ENCODE measurements around the gene ZNF595. TPM values are rescaled to one million over a fixed set of nuclear protein-coding genes. Genes with fewer than 3 reads are reported as not detected.
A peak's percentile ranks its signal among the peaks of the same experiment; 100 is the strongest.
"Not testable (repeated sequence)": the region's sequence is repeated elsewhere in the genome, so short reads cannot be mapped to it uniquely, and the experiment has no call there.

The ZNF595 gene
- total RNA-seq, 2 experiments from 2014 or later = 8.5 to 10.6 TPM

DNA sequence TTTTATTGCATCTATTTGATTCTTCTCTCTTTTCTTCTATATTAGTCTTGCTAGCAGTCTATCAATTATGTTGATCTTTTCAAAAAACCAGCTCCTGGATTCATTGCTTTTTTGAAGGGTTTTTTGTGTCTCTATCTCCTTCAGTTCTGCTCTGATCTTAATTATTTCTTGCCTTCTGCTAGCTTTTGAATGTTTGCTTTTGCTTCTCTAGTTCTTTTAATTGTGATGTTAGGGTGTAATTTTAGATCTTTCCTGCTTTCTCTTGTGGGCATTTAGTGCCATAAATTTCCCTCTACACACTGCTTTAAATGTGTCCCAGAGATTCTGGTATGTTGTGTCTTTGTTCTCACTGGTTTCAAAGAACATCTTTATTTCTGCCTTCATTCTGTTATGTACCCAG lies 14.9 kb upstream of the ZNF595 start:
- H3K27me3 Mint-ChIP-seq; CTCF ChIA-PET; H3K27ac Mint-ChIP-seq; H3K9me3 Mint-ChIP-seq (ENCODE audit: low read depth); DNase-seq; H3K4me3 Mint-ChIP-seq; ATAC-seq; H3K36me3 Mint-ChIP-seq; H3K4me1 Mint-ChIP-seq: not testable (repeated sequence)

DNA sequence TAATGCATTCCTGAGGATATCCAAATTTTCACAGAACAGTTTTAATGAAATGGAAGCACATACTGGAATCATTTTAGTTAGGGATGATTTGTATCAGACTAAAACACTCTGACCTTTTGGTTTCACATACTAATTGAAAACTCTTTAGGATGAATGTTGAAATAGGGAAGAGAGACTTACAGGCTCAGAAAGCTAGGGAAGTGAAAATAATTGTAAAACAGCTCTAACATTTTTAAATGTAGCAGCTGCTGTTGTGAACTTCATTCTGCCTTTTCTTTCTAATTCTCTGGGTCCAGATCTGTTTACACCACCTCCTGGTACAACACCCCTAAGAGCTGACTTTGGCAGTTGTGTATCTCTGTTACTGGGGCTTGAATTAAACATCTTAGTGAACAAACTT lies 9.7 kb upstream of the ZNF595 start:
- H3K27ac Mint-ChIP-seq; H3K36me3 Mint-ChIP-seq; H3K4me1 Mint-ChIP-seq; DNase-seq; H3K27me3 Mint-ChIP-seq; H3K9me3 Mint-ChIP-seq (ENCODE audit: low read depth); ATAC-seq; H3K4me3 Mint-ChIP-seq; CTCF ChIA-PET: not testable (repeated sequence)

DNA sequence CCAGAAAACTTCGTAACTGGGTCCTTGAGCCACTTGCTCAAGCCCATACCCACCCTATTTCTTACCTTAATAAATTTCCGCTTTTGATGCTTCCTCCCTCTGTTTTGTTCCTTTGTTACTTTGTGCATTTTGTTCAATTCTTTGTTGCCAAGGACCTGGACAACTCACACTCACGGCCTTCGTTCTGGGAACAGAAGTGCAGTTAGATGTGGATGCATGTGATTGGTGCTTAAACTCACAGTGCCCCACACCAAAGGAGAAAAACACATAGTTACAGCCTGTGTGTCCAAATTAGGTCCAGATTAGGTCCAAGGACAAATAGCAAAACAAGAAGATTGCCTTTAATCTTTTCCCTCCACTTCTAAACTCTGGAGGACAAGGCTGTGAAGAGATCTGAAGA lies 1.9 kb upstream of the ZNF595 start:
- H3K9me3 Mint-ChIP-seq (ENCODE audit: low read depth); DNase-seq; H3K27me3 Mint-ChIP-seq; H3K4me1 Mint-ChIP-seq; CTCF ChIA-PET; H3K36me3 Mint-ChIP-seq; ATAC-seq; H3K4me3 Mint-ChIP-seq; H3K27ac Mint-ChIP-seq: not testable (repeated sequence)

DNA sequence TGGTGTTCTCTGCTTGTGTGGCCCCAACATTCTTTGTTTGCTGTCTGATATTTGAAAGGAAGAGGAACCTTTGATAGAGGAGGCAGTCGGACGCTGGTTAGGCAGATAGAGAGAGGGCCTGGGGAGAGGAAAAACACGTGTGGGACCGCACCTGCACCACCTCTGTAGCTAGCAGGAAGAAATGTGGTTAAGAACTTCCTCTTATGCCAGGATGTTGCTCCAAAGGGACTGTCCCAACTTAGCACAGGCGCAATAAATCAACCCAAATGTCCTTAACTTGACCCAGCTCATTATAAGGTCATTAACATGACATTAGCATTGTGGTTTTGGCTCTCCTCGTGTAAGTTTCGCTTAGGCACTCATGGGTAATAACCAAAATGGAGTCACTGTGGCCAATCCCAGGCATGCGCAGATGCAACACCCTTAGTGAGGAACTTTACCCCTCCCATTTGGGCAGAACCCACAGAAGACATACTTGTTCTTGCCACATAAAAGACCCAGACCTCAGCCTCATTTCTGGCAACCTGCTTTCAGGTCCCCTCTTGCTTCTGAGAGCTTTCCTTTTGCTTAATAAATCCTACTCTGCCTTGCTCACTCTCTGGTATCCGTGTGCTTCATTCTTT lies 1.4 kb upstream of the ZNF595 start:
- H3K4me3 Mint-ChIP-seq; ATAC-seq; H3K36me3 Mint-ChIP-seq; CTCF ChIA-PET; H3K27ac Mint-ChIP-seq; H3K4me1 Mint-ChIP-seq; H3K27me3 Mint-ChIP-seq; H3K9me3 Mint-ChIP-seq (ENCODE audit: low read depth): not testable (repeated sequence)
- peak; percentile 41 for DNase-seq

DNA sequence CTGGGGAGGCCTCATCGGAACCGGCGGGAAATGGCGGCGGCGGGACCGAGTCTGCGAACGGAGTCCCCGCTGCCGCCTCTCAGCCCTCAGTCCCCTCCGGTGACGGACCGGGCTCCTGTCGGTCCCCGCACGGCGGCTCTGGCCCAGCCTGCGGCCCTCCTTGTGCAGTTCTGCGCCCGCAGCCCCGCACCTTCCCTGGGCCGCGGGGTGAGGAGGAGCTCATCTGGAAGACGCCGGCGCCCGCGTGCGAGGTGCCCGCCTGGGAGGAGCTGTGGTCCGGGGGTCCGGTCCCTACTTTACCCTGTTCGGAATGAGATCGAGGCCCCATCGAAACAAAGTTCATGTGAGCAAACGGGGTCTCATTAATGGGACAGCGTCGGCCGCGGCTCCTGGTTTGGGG lies 400 bp downstream of the ZNF595 start:
- H3K4me1 Mint-ChIP-seq; H3K27ac Mint-ChIP-seq; H3K4me3 Mint-ChIP-seq; CTCF ChIA-PET; H3K9me3 Mint-ChIP-seq (ENCODE audit: low read depth); H3K27me3 Mint-ChIP-seq; H3K36me3 Mint-ChIP-seq; DNase-seq: not testable (repeated sequence)
- peak; percentile 6 for ATAC-seq

DNA sequence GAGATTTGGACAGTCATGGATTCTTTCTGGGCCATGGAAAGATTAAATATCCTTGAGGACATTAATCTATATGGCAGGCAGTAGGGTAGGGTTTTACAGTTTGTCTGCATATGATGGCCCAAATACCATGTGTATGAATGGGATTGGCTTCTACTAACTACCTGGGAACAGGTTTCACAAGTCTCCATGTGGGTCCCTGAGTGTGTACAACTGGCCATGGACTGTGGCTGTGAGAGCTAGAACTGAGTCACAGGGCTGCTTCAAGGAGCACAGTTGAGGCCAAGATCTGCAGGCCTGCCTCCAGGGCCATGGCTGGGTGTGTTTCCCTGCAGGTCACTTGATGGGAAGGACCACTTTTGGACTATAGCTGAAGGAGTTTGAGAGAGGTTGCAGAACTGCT lies 11.6 kb downstream of the ZNF595 start:
- H3K4me1 Mint-ChIP-seq, CTCF ChIA-PET, ATAC-seq, H3K27me3 Mint-ChIP-seq, H3K27ac Mint-ChIP-seq, DNase-seq, H3K4me3 Mint-ChIP-seq: not testable (repeated sequence)
- peaks cover 16% of the 10 kb centered on the region for H3K36me3 Mint-ChIP-seq
- peaks cover 11% of the 10 kb centered on the region for H3K9me3 Mint-ChIP-seq (ENCODE audit: low read depth)

DNA sequence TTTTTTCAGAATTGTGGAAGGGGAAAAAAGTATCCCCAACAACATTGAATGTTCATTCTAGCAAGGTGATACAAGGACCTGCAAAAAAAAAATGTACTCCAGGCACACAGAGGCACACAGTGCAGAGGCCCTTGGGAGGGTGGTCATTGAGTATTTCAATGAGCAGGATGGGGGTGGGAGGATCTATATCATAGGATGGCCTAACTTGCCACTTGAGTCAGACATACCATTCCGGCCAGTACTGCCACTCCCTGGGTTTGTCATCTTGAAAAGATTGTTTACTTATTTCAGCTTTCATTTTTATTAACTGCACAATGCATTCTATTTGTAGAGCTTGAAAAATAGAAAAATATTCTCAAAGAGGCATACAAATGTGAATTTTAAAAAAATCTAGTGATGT lies 18.7 kb downstream of the ZNF595 start:
- Mint-ChIP-seq H3K4me3 (no peak overlapping the region), H3K27me3 (no peaks in the 10 kb centered on the region), H3K4me1 (no peaks in the 10 kb centered on the region), H3K27ac (no peak overlapping the region), H3K36me3 (peaks cover 67% of the 10 kb centered on the region), H3K9me3 (ENCODE audit: low read depth) (peaks cover 30% of the 10 kb centered on the region)
- CTCF ChIA-PET = interaction anchor here (1.4 kb wide), 1 partner anchor 53 kb away, joined by 3 read pairs; the partner anchor contains the start of gene ZNF718
- no peak for DNase-seq
- ATAC-seq = no peak

DNA sequence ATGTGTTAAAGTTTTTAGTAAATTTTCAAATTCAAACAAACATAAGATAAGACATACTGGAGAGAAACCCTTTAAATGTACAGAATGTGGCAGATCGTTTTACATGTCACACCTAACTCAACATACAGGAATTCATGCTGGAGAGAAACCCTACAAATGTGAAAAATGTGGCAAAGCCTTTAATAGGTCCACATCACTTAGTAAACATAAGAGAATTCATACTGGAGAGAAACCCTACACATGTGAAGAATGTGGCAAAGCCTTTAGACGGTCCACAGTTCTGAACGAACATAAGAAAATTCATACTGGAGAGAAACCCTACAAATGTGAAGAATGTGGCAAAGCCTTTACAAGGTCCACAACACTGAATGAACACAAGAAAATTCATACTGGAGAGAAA lies 32.8 kb downstream of the ZNF595 start:
- DNase-seq (no peak), ATAC-seq (no peak)
- peaks cover 57% of the 10 kb centered on the region for H3K36me3 Mint-ChIP-seq
- H3K9me3 Mint-ChIP-seq (ENCODE audit: low read depth) = peaks cover 48% of the 10 kb centered on the region
- H3K4me3 Mint-ChIP-seq = no peak overlapping the region
- H3K27me3 Mint-ChIP-seq = no peaks in the 10 kb centered on the region
- no peaks in the 10 kb centered on the region for H3K4me1 Mint-ChIP-seq
- CTCF ChIA-PET = no interaction called here
- no peak overlapping the region for H3K27ac Mint-ChIP-seq

DNA sequence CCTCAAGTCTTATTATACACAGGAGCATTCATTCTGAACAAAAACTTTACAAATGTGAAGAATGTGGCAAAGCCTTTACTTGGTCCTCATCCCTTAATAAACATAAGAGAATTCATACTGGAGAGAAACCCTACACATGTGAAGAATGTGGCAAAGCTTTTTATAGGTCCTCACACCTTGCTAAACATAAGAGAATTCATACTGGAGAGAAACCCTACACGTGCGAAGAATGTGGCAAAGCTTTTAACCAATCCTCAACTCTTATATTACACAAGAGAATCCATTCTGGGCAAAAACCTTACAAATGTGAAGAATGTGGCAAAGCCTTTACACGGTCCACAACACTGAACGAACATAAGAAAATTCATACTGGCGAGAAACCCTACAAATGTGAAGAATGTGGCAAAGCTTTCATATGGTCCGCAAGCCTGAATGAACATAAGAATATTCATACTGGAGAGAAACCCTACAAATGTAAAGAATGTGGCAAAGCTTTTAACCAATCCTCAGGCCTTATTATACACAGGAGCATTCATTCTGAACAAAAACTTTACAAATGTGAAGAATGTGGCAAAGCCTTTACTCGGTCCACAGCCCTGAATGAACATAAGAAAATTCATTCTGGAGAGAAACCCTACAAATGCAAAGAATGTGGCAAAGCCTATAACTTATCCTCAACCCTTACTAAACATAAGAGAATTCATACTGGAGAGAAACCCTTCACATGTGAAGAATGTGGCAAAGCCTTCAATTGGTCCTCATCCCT lies 33.6 kb downstream of the ZNF595 start:
- H3K4me1 Mint-ChIP-seq, ATAC-seq: not testable (repeated sequence)

DNA sequence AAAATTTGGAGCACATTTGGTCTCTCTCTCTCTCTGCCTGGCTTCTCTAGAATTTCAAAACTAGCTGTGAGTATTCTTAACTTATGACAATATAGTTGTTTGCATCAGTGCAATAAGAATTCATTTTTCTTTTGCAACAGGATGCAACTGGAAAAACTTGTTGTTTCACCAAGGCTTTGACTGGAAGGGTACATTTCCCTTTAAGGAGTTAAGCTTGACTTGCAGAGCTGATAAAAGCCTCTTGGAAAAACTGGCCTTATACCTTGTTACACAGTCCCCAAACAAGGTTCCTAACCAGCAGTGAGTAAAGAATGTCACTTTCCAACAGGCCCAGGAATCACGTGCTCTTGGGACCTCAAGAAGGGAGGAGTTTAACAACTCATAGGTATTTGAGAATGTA lies 45.3 kb downstream of the ZNF595 start:
- H3K4me3 Mint-ChIP-seq = no peak overlapping the region
- H3K36me3 Mint-ChIP-seq = peaks cover 6% of the 10 kb centered on the region
- H3K4me1 Mint-ChIP-seq = no peaks in the 10 kb centered on the region
- DNase-seq (no peak), ATAC-seq (no peak)
- CTCF ChIA-PET = no interaction called here
- no peak overlapping the region for H3K27ac Mint-ChIP-seq
- H3K9me3 Mint-ChIP-seq (ENCODE audit: low read depth) = peaks cover 19% of the 10 kb centered on the region
- no peaks in the 10 kb centered on the region for H3K27me3 Mint-ChIP-seq

More for the DNA sequence above, 33.6 kb downstream of the ZNF595 start:
- H3K27ac Mint-ChIP-seq, H3K27me3 Mint-ChIP-seq, DNase-seq, H3K4me3 Mint-ChIP-seq, CTCF ChIA-PET: not testable (repeated sequence)
- Mint-ChIP-seq H3K36me3 (peaks cover 58% of the 10 kb centered on the region), H3K9me3 (ENCODE audit: low read depth) (peaks cover 52% of the 10 kb centered on the region)

DNA sequence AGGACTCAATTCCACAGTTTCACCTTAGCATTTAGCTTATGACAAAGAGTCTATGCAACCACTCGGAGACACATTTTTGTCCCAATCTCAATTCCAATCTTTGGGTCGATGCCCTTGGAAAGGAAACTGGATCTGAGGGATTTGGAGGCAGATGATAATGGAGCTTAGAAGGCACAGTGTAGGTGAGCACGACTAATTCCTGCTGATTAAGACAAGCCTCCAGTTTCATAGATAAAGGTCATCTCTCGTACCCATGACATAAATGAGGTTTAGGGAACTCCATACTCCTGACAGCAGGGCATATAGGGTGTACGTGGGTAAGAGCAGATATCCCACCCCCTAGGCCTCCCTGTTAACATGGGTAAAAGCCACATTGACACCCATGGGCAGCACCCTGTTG lies 46.7 kb downstream of the ZNF595 start:
- H3K9me3 Mint-ChIP-seq (ENCODE audit: low read depth) = peaks cover 17% of the 10 kb centered on the region
- peaks cover 2% of the 10 kb centered on the region for H3K27me3 Mint-ChIP-seq

DNA sequence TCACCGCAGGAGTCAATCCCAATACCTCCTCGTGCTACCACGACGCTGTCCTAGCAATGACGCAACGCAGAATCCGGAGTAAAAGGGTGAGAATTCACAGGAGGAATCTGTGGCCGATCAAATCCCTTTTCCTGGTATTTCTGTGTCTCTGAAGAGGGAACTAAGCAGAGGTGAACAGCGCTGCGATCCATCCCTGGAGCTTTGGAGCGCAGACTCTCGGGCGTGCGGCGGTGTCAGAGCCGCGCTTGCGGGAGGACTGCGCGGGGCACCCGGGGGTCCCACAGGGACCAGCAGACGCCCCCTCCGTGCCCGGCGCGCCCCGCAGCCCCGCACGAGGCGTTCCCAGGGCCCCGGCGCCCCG lies 53.9 kb downstream of the ZNF595 start:
- peaks cover 27% of the 10 kb centered on the region for H3K27me3 Mint-ChIP-seq
- H3K9me3 Mint-ChIP-seq (ENCODE audit: low read depth) = peaks cover 42% of the 10 kb centered on the region
- no peak overlapping the region for H3K27ac Mint-ChIP-seq
- no peak overlapping the region for H3K4me3 Mint-ChIP-seq
- peaks cover 23% of the 10 kb centered on the region for H3K36me3 Mint-ChIP-seq
- no peaks in the 10 kb centered on the region for H3K4me1 Mint-ChIP-seq
- CTCF ChIA-PET = no interaction called here
- DNase-seq (no peak), ATAC-seq (no peak)

More for the DNA sequence above, 46.7 kb downstream of the ZNF595 start:
- no peaks in the 10 kb centered on the region for H3K4me1 Mint-ChIP-seq
- CTCF ChIA-PET = no interaction called here
- ATAC-seq (no peak), DNase-seq (no peak)
- H3K27ac Mint-ChIP-seq = no peak overlapping the region
- peaks cover 4% of the 10 kb centered on the region for H3K36me3 Mint-ChIP-seq
- H3K4me3 Mint-ChIP-seq = no peak overlapping the region

DNA sequence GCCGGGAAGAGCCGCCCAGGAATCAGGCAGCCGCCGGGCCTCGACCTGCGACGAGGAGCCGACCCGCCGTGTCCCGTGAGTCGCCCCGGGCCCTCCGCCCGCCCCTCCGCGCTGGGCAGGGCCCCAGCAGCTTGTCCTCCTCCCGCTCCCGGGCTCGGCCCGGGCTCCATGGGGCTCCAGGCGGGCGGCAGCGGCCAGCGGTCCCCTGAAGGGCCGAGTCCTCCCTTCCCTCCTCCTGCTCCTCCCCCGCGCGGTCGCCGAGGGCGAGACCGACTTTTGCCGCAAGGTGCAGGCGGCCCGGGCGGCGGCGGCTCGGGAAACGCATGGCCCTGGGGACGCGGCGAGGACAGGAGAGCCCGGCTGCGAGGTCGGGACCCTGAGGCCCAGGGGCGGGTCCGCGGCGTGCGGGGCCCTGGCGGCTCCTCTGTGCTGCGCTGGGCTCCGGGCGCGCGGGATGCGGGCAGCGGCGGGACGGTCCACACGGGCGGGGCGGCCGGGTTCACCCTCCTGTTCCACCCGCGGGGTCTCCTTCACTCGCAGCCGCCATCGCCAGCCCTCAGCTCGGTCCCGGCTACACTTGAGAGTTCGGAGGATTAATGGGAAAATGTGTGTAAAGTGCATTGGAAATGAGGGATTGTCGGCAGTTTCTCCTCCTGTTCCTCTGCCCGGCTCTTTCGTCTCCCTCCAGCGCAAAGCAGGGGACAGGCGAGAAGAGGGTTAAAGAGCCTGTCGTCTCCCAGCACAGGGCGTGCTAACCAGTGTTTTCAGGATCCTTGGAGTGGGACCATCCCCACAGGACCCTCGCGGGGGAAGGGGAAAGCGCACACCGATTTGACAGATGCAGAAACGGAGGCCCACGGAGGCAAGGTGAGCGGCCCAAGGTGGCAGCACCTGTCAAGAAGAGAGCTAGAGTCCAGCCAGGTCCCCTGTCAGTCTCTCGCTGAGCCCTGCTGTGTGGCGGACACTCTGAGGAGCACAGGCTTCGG lies 54.6 kb downstream of the ZNF595 start:
- peaks cover 23% of the 10 kb centered on the region for H3K36me3 Mint-ChIP-seq
- ATAC-seq (no peak), DNase-seq (no peak)
- no peak overlapping the region for H3K4me3 Mint-ChIP-seq
- H3K27ac Mint-ChIP-seq = no peak overlapping the region
- peaks cover 27% of the 10 kb centered on the region for H3K27me3 Mint-ChIP-seq
- CTCF ChIA-PET = no interaction called here
- H3K4me1 Mint-ChIP-seq = no peaks in the 10 kb centered on the region
- H3K9me3 Mint-ChIP-seq (ENCODE audit: low read depth) = peaks cover 40% of the 10 kb centered on the region

Measured in activated CD8-positive, alpha-beta memory T cell treated with anti-CD3 and anti-CD28 coated beads, Interleukin-2, amount 10 ng/mL, durations not matched to agents 7 days and 5 days (primary cell).